ENCODE results near the gene SPATA2. TPM values are rescaled to one million over a fixed set of nuclear protein-coding genes. Genes with fewer than 3 reads are reported as not detected.

SPATA2 gene
- total and polyA plus RNA-seq, 7 donors = 2.1 to 12.5 (median 4.7) TPM

GRCh38 chr20:49890471-49891361, 24.6 kb downstream of the SPATA2 start:
- peak; percentile 64 for DNase-seq
- Histone ChIP-seq H3K27ac (no peak overlapping the region), H3K4me3 (no peak overlapping the region), H3K36me3 (peaks cover 0 to 6% (median 0%) of the 10 kb centered on the region in 4 donors), H3K9me3 (no peaks in the 10 kb centered on the region), H3K27me3 (no peaks in the 10 kb centered on the region), H3K4me1 (peaks cover 0 to 47% (median 22%) of the 10 kb centered on the region in 4 donors)
- TF ChIP-seq EP300 (IDR thresholded peaks at IDR 0.05) (no peak), CTCF (IDR thresholded peaks at IDR 0.05) (no peak), POLR2AphosphoS5 (IDR thresholded peaks at IDR 0.05) (no peak), POLR2A (IDR thresholded peaks at IDR 0.05) (no peak)
- WGBS, 2 donors = 70 to 76% methylated on average over 21 of the region's 21 CpGs
- intact Hi-C loops (cut with DNase I) = no loop called here

GRCh38 chr20:49889935-49890333, 25.4 kb downstream of the SPATA2 start:
- H3K4me3 ChIP-seq = no peak overlapping the region
- H3K9me3 ChIP-seq = no peaks in the 10 kb centered on the region
- H3K27me3 ChIP-seq = no peaks in the 10 kb centered on the region
- 72 to 73% methylated on average over 9 of the region's 9 CpGs for WGBS, 2 donors
- peaks cover 0 to 14% (median 3%) of the 10 kb centered on the region in 4 donors for H3K36me3 ChIP-seq
- TF ChIP-seq EP300 (IDR thresholded peaks at IDR 0.05) (no peak), CTCF (IDR thresholded peaks at IDR 0.05) (peak in 1 of 4 experiments; percentile 6)
- intact Hi-C loops (cut with DNase I) = loop anchor here (5.0 kb wide), 1 partner anchor 278 kb away; no protein-coding TSS in a partner anchor
- no peak overlapping the region for H3K27ac ChIP-seq
- H3K4me1 ChIP-seq = peaks cover 0 to 47% (median 22%) of the 10 kb centered on the region in 4 donors
- peak; percentile 35 for DNase-seq

- intact Hi-C loops (cut with DNase I) = loop anchor here (5.0 kb wide), 1 partner anchor 277 kb away; no protein-coding TSS in a partner anchor
- 73 to 77% methylated on average over 9 of the region's 9 CpGs for WGBS, 2 donors
- Histone ChIP-seq H3K36me3 (peaks cover 4 to 20% (median 8%) of the 10 kb centered on the region in 4 donors), H3K27ac (peak overlapping the region in 1 of 4 donors; percentile 19), H3K4me3 (no peak overlapping the region), H3K9me3 (no peaks in the 10 kb centered on the region), H3K27me3 (no peaks in the 10 kb centered on the region), H3K4me1 (peaks cover 0 to 47% (median 22%) of the 10 kb centered on the region in 4 donors)
- TF ChIP-seq EP300 (IDR thresholded peaks at IDR 0.05) (no peak), CTCF (IDR thresholded peaks at IDR 0.05) (no peak), POLR2AphosphoS5 (IDR thresholded peaks at IDR 0.05) (no peak), POLR2A (IDR thresholded peaks at IDR 0.05) (no peak)
- peak; percentile 45 for DNase-seq
Observed at GRCh38 chr20:49889001-49889934, 26.1 kb downstream of the SPATA2 start.

GRCh38 chr20:49888212-49889000, 26.9 kb downstream of the SPATA2 start:
- Histone ChIP-seq H3K27ac (peak overlapping the region in 3 of 4 donors; percentile 37 to 56 (median 49)), H3K36me3 (peaks cover 9 to 27% (median 10%) of the 10 kb centered on the region in 4 donors), H3K9me3 (no peaks in the 10 kb centered on the region), H3K4me1 (peaks cover 0 to 44% (median 20%) of the 10 kb centered on the region in 4 donors), H3K27me3 (no peaks in the 10 kb centered on the region), H3K4me3 (no peak overlapping the region)
- WGBS, 2 donors = 58 to 70% methylated on average over 18 of the region's 18 CpGs
- intact Hi-C loops (cut with DNase I) = loop anchor here (5.0 kb wide), 1 partner anchor 276 kb away; no protein-coding TSS in a partner anchor
- TF ChIP-seq POLR2A (IDR thresholded peaks at IDR 0.05) (no peak), POLR2AphosphoS5 (IDR thresholded peaks at IDR 0.05) (no peak), EP300 (IDR thresholded peaks at IDR 0.05) (no peak), CTCF (IDR thresholded peaks at IDR 0.05) (peak in 3 of 4 experiments; percentile 49 to 78 (median 63))
- DNase-seq = peak; percentile 62
